ENCODE data around the gene EDN2. TPM values are rescaled to one million over a fixed set of nuclear protein-coding genes. Genes with fewer than 3 reads are reported as not detected.

The EDN2 gene
- total RNA-seq = under 1 TPM in 1 of 2 donors, not detected in 1; 0.78 TPM

GRCh38 chr1:41484402-41485241 lies at the start of gene EDN2:
Gene EDN2 (minus strand): TSS chr1:41484683. CDS start chr1:41484601, 82 bp downstream.
- no peak for DNase-seq (ENCODE audit: low spot score)
- Histone ChIP-seq H3K27ac (peak within 1 kb of the TSS in 1 of 2 donors; percentile 47), H3K27me3 (no peaks in the 10 kb centered on the region), H3K9me3 (no peaks in the 10 kb centered on the region), H3K4me1 (peaks cover 0 to 67% of the 10 kb centered on the region in 2 donors), H3K4me3 (peak within 1 kb of the TSS in 1 of 2 donors; percentile 9), H3K36me3 (no peaks in the 10 kb centered on the region)
- TF ChIP-seq CTCF (IDR thresholded peaks at IDR 0.05) = peak in 1 of 2 donors; percentile 41

GRCh38 chr1:41533731-41534080 lies 49.2 kb upstream of the EDN2 start:
- no peak overlapping the region for H3K27ac ChIP-seq
- H3K4me3 ChIP-seq = no peak overlapping the region
- no peak for DNase-seq (ENCODE audit: low spot score)
- H3K9me3 ChIP-seq = no peaks in the 10 kb centered on the region
- H3K36me3 ChIP-seq = no peaks in the 10 kb centered on the region
- H3K27me3 ChIP-seq = no peaks in the 10 kb centered on the region
- TF ChIP-seq CTCF (IDR thresholded peaks at IDR 0.05) = no peak
- H3K4me1 ChIP-seq = peaks cover 0 to 48% of the 10 kb centered on the region in 2 donors

- no peaks in the 10 kb centered on the region for H3K36me3 ChIP-seq
- no peak overlapping the region for H3K4me3 ChIP-seq
- no peak for DNase-seq (ENCODE audit: low spot score)
- no peak for TF ChIP-seq CTCF (IDR thresholded peaks at IDR 0.05)
- H3K4me1 ChIP-seq = peaks cover 0 to 42% of the 10 kb centered on the region in 2 donors
- no peaks in the 10 kb centered on the region for H3K27me3 ChIP-seq
- no peaks in the 10 kb centered on the region for H3K9me3 ChIP-seq
- H3K27ac ChIP-seq = no peak overlapping the region
These were observed 48.7 kb upstream of the EDN2 start for GRCh38 chr1:41533016-41533730.

GRCh38 chr1:41532206-41532975 lies 47.9 kb upstream of the EDN2 start:
- no peak for DNase-seq (ENCODE audit: low spot score)
- H3K27ac ChIP-seq = no peak overlapping the region

More at GRCh38 chr1:41532206-41532975, 47.9 kb upstream of the EDN2 start:
- Histone ChIP-seq H3K9me3 (no peaks in the 10 kb centered on the region), H3K27me3 (no peaks in the 10 kb centered on the region), H3K4me1 (peaks cover 0 to 35% of the 10 kb centered on the region in 2 donors), H3K36me3 (no peaks in the 10 kb centered on the region), H3K4me3 (no peak overlapping the region)
- no peak for TF ChIP-seq CTCF (IDR thresholded peaks at IDR 0.05)

Data from right atrium auricular region (tissue), 2 donors.